Thoracic aorta (tissue), 2 donors: ENCODE results near the gene GULP1. TPM values are rescaled to one million over a fixed set of nuclear protein-coding genes. Genes with fewer than 3 reads are reported as not detected.

Source experiments
- ATAC-seq: fragments of 150-250 bp; one replicate; pipeline ENCODE4 v1.8.0; 2017; ENCODE audit warnings: low read depth; ENCODE audit not compliant: insufficient number of reproducible peaks, low FRiP score
- DNase-seq: peaks from one replicate; pipeline ENCODE4 v3.0.0-alpha.2; 2020; ENCODE audit warnings: low spot score
- H3K27ac ChIP-seq, 2 donors: fragments of 200-600 bp; sonication (generic); 1 replicate in 1 of 2; 2 replicates in 1 of 2; pipeline ENCODE4 v1.5.1; 2016; ENCODE audit warnings: mild to moderate bottlenecking in 2 of 2, moderate library complexity in 2 of 2
- H3K27me3 ChIP-seq: fragments of 200-600 bp; sonication (generic); replicated peaks from 2 replicates; pipeline ENCODE4 v1.6.0; 2016; ENCODE audit warnings: mild to moderate bottlenecking; ENCODE audit not compliant: insufficient read depth
- H3K36me3 ChIP-seq: fragments of 200-600 bp; sonication (generic); one replicate; pipeline ENCODE4 v1.5.1; 2016
- H3K4me1 ChIP-seq, 2 donors: fragments of 200-600 bp; sonication (generic); 1 replicate in 1 of 2; 2 replicates in 1 of 2; pipeline versions ENCODE4 v1.5.1 to v1.6.0; 2016; ENCODE audit warnings: low read depth in 2 of 2, mild to moderate bottlenecking in 1 of 2; ENCODE audit not compliant: control insufficient read depth in 1 of 2
- H3K4me3 ChIP-seq: fragments of 200-600 bp; sonication (generic); 2 replicates; pipeline ENCODE4 v1.5.1; 2016; ENCODE audit warnings: mild to moderate bottlenecking
- H3K9me3 ChIP-seq: fragments of 200-600 bp; sonication (generic); 2 replicates; pipeline ENCODE4 v1.5.1; 2016
- CTCF ChIP-seq: fragments of 200-600 bp; sonication (generic); IDR thresholded peaks from one replicate; pipeline ENCODE4 v1.5.1; 2019; ENCODE audit warnings: antibody characterized with exemption
- total RNA-seq, 2 donors: library from RNA; depleted of rRNA; stranded (reverse); fragments of >200 nt; gene quantifications; one replicate each; pipeline versions ENCODE4 v1.1.0 to v1.2.3, GENCODE V29; 2016

GULP1 gene
- total RNA-seq, 2 donors from 2014 or later = 64.0 to 80.9 TPM

DNA sequence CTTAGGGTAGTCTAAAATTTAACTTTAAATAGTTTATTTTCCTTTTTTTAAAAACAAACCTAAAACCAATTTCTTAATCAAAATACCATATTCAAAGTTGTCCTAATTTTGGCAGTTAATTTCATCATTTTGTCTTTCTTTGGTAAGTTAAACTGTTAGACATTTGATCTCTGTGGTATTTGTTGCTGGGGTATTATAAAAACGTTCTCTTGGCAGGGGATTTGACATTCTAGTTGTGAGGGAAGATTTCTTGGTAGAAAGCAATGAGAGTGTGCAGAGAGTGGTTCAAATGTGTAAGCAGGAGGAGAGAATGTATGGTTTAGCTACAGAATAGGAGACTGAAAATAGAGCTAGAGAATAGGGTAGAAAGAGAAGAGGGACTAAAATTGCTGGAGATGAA is 14.6 kb downstream of the GULP1 start:
- no peaks in the 10 kb centered on the region for H3K9me3 ChIP-seq
- DNase-seq (no peak), ATAC-seq (no peak)
- no peak overlapping the region for H3K4me3 ChIP-seq
- no peak for TF ChIP-seq CTCF
- no peaks in the 10 kb centered on the region for H3K27me3 ChIP-seq
- no peaks in the 10 kb centered on the region for H3K36me3 ChIP-seq
- no peak overlapping the region for H3K27ac ChIP-seq
- peaks cover 8 to 35% of the 10 kb centered on the region in 2 donors for H3K4me1 ChIP-seq

GRCh38 chr2:188307850-188308283 is 16.2 kb downstream of the GULP1 start:
- Histone ChIP-seq H3K4me1 (peaks cover 4 to 35% of the 10 kb centered on the region in 2 donors), H3K27ac (no peak overlapping the region), H3K9me3 (no peaks in the 10 kb centered on the region), H3K4me3 (no peak overlapping the region), H3K27me3 (no peaks in the 10 kb centered on the region), H3K36me3 (no peaks in the 10 kb centered on the region)
- no peak for TF ChIP-seq CTCF
- ATAC-seq (no peak), DNase-seq (no peak)

- H3K36me3 ChIP-seq = no peaks in the 10 kb centered on the region
- no peak for ATAC-seq
- DNase-seq = no peak
- no peak overlapping the region for H3K4me3 ChIP-seq
- peaks cover 4% of the 10 kb centered on the region for H3K9me3 ChIP-seq
- H3K27ac ChIP-seq = no peak overlapping the region
- no peak for TF ChIP-seq CTCF
- no peaks in the 10 kb centered on the region for H3K27me3 ChIP-seq
- H3K4me1 ChIP-seq = peaks cover 4 to 29% of the 10 kb centered on the region in 2 donors
Measured at GRCh38 chr2:188308483-188308882, 16.8 kb downstream of the GULP1 start.

DNA sequence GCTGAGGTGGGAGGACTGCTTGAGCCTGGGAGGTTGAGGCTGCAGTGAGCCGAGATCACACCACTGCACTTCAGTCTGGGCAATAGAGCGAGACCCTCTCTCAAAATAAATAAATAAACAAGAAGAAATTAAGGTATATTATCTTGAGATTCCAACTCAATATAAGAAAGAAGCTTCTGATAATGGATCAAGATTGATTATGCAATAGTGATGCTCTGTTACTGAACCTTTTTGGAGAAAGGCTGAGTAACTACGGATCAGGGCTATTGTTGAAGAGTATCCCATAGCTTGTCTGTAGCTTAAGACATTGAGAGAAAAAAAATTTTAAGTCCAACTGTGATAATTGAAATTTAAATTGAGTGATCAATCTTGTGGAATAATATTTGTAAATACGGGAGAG is 17.7 kb downstream of the GULP1 start:
- H3K4me1 ChIP-seq = peaks cover 4 to 24% of the 10 kb centered on the region in 2 donors
- DNase-seq = no peak
- H3K36me3 ChIP-seq = no peaks in the 10 kb centered on the region
- no peak overlapping the region for H3K27ac ChIP-seq
- no peaks in the 10 kb centered on the region for H3K27me3 ChIP-seq
- no peak overlapping the region for H3K4me3 ChIP-seq
- no peak for ATAC-seq
- H3K9me3 ChIP-seq = peaks cover 5% of the 10 kb centered on the region
- no peak for TF ChIP-seq CTCF

- no peak for TF ChIP-seq CTCF
- H3K27me3 ChIP-seq = no peaks in the 10 kb centered on the region
- DNase-seq (no peak), ATAC-seq (no peak)
- H3K27ac ChIP-seq = no peak overlapping the region
- no peaks in the 10 kb centered on the region for H3K36me3 ChIP-seq
- H3K4me1 ChIP-seq = no peaks in the 10 kb centered on the region
- H3K9me3 ChIP-seq = peaks cover 8% of the 10 kb centered on the region
- no peak overlapping the region for H3K4me3 ChIP-seq
Measured at GRCh38 chr2:188314314-188315054, 22.8 kb downstream of the GULP1 start.
